Breast epithelium (tissue), 4 donors: ENCODE measurements around the gene STARD13. TPM values are rescaled to one million over a fixed set of nuclear protein-coding genes. Genes with fewer than 3 reads are reported as not detected.

ENCODE experiments used
- DNase-seq, 2 donors: peaks; one replicate each; pipeline ENCODE4 v3.0.0-alpha.2; 2019; ENCODE audit warnings: low spot score in 2 of 2
- H3K27ac ChIP-seq, 2 donors: fragments of 200-600 bp; sonication (generic) in 1 of 2; one replicate each; pipeline ENCODE4 v1.5.1; 2016 to 2019; ENCODE audit warnings: mild to moderate bottlenecking in 1 of 2
- H3K27me3 ChIP-seq, 2 donors: fragments of 200-600 bp; sonication (generic) in 1 of 2; one replicate each; pipeline versions ENCODE4 v1.5.1 to v1.6.0; 2017 to 2019; ENCODE audit warnings: control low read depth in 1 of 2, mild to moderate bottlenecking in 1 of 2
- H3K36me3 ChIP-seq: fragments of 200-600 bp; one replicate; pipeline ENCODE4 v1.5.1; 2019
- H3K4me1 ChIP-seq, 2 donors: fragments of 200-600 bp; sonication (generic); one replicate each; pipeline ENCODE4 v1.5.1; 2016 to 2019; ENCODE audit warnings: control low read depth in 1 of 2
- H3K4me3 ChIP-seq, 3 donors: fragments of 200-600 bp; sonication (generic); 1 replicate in 2 of 3; 2 replicates in 1 of 3; pipeline ENCODE4 v1.5.1; 2016 to 2019; ENCODE audit warnings: mild to moderate bottlenecking in 3 of 3, moderate library complexity in 2 of 3
- H3K9me3 ChIP-seq, 2 donors: fragments of 200-600 bp; sonication (generic) in 1 of 2; one replicate each; pipeline ENCODE4 v1.5.1; 2016 to 2019; ENCODE audit warnings: control low read depth in 1 of 2
- CTCF ChIP-seq, 3 donors: fragments of 450-650 bp; IDR thresholded peaks; one replicate each; pipeline ENCODE4 v1.5.1; 2016 to 2017; ENCODE audit warnings: antibody characterized with exemption in 3 of 3, mild to moderate bottlenecking in 3 of 3, moderate library complexity in 3 of 3
- POLR2A ChIP-seq: fragments of 450-650 bp; IDR thresholded peaks from one replicate; pipeline ENCODE4 v1.6.1; 2016; ENCODE audit warnings: antibody characterized with exemption, mild to moderate bottlenecking, moderate library complexity
- POLR2AphosphoS5 ChIP-seq, 3 donors: sonication (generic); formaldehyde crosslinking; IDR thresholded peaks; one replicate each; pipeline ENCODE4 v1.6.1; 2017; ENCODE audit warnings: antibody characterized with exemption in 3 of 3
- intact Hi-C: fragments of 100-400 bp; cut with DNase I; formaldehyde crosslinking; loops from one replicate; pipeline ENCODE4 v1.15.1; 2023; ENCODE audit warnings: low total_unique reads
- total RNA-seq, 3 donors: library from RNA; depleted of rRNA; stranded (reverse); fragments of >200 nt; gene quantifications; one replicate each; pipeline ENCODE4 v1.1.0, GENCODE V29; 2016

The STARD13 gene
- total RNA-seq, 3 donors from 2014 or later = 42.4 to 62.3 (median 58.7) TPM

GRCh38 chr13:33321686-33322542 is 36.4 kb upstream of the STARD13 start:
- peak overlapping the region in 1 of 3 donors; percentile 49 for H3K4me3 ChIP-seq
- H3K27ac ChIP-seq = peak overlapping the region; percentile 35 to 66
- intact Hi-C loops = no loop called here
- H3K4me1 ChIP-seq = no peaks in the 10 kb centered on the region
- no peak for DNase-seq
- no peak for TF ChIP-seq CTCF (IDR thresholded peaks at IDR 0.05)
- TF ChIP-seq POLR2AphosphoS5 (IDR thresholded peaks at IDR 0.05) = no peak
- TF ChIP-seq POLR2A = no peak
- no peaks in the 10 kb centered on the region for H3K36me3 ChIP-seq
- H3K27me3 ChIP-seq = no peaks in the 10 kb centered on the region
- no peaks in the 10 kb centered on the region for H3K9me3 ChIP-seq

- no peak overlapping the region for H3K4me3 ChIP-seq
- H3K9me3 ChIP-seq = no peaks in the 10 kb centered on the region
- no peak for TF ChIP-seq POLR2AphosphoS5 (IDR thresholded peaks at IDR 0.05)
- TF ChIP-seq POLR2A = no peak
- TF ChIP-seq CTCF (IDR thresholded peaks at IDR 0.05) = no peak
- no peaks in the 10 kb centered on the region for H3K36me3 ChIP-seq
- DNase-seq = no peak
- no peak overlapping the region for H3K27ac ChIP-seq
- intact Hi-C loops = no loop called here
- no peaks in the 10 kb centered on the region for H3K4me1 ChIP-seq
- no peaks in the 10 kb centered on the region for H3K27me3 ChIP-seq
Measured at GRCh38 chr13:33319859-33320258, 34.3 kb upstream of the STARD13 start.

- Histone ChIP-seq H3K4me1 (no peaks in the 10 kb centered on the region), H3K36me3 (no peaks in the 10 kb centered on the region), H3K4me3 (no peak overlapping the region), H3K27me3 (no peaks in the 10 kb centered on the region), H3K27ac (no peak overlapping the region), H3K9me3 (no peaks in the 10 kb centered on the region)
- no peak for DNase-seq
- TF ChIP-seq POLR2AphosphoS5 (IDR thresholded peaks at IDR 0.05) (no peak), POLR2A (no peak), CTCF (IDR thresholded peaks at IDR 0.05) (no peak)
- intact Hi-C loops = no loop called here
Measured at GRCh38 chr13:33318744-33319143, 33.2 kb upstream of the STARD13 start.

GRCh38 chr13:33318037-33318436 is 32.5 kb upstream of the STARD13 start:
- intact Hi-C loops = no loop called here
- TF ChIP-seq POLR2AphosphoS5 (IDR thresholded peaks at IDR 0.05) (no peak), CTCF (IDR thresholded peaks at IDR 0.05) (no peak), POLR2A (no peak)
- H3K4me3 ChIP-seq = no peak overlapping the region

GRCh38 chr13:33316890-33317289 is 31.3 kb upstream of the STARD13 start:
- Histone ChIP-seq H3K9me3 (no peaks in the 10 kb centered on the region), H3K27ac (no peak overlapping the region), H3K36me3 (no peaks in the 10 kb centered on the region), H3K27me3 (no peaks in the 10 kb centered on the region), H3K4me1 (no peaks in the 10 kb centered on the region), H3K4me3 (no peak overlapping the region)
- intact Hi-C loops = no loop called here
- DNase-seq = no peak
- no peak for TF ChIP-seq POLR2AphosphoS5 (IDR thresholded peaks at IDR 0.05)
- TF ChIP-seq POLR2A = no peak
- TF ChIP-seq CTCF (IDR thresholded peaks at IDR 0.05) = no peak

More at GRCh38 chr13:33318037-33318436, 32.5 kb upstream of the STARD13 start:
- Histone ChIP-seq H3K36me3 (no peaks in the 10 kb centered on the region), H3K9me3 (no peaks in the 10 kb centered on the region), H3K27me3 (no peaks in the 10 kb centered on the region), H3K4me1 (no peaks in the 10 kb centered on the region), H3K27ac (no peak overlapping the region)
- DNase-seq = no peak
